ENCODE measurements around the gene ATP6V1E1.

GRCh38 chr22:17601031-17601430, 27.5 kb downstream of the ATP6V1E1 start:
- no peak for TF ChIP-seq CTCF (IDR thresholded peaks at IDR 0.05)
- TF ChIP-seq POLR2A (IDR thresholded peaks at IDR 0.05): no peak

Data from body of pancreas (tissue), 4 donors.